Measurements from ENCODE around the gene CRTC1. TPM values are rescaled to one million over a fixed set of nuclear protein-coding genes. Genes with fewer than 3 reads are reported as not detected.

The CRTC1 gene
- total and polyA plus RNA-seq, 2 experiments from 2014 or later, result 2.5 to 4.8 TPM

GRCh38 chr19:18775586-18776287 is 92.3 kb downstream of the CRTC1 start:
- Histone ChIP-seq H3K9me3 (ENCODE audit: low read depth) (no peaks in the 10 kb centered on the region), H3K4me1 (ENCODE audit: insufficient read depth) (peaks cover 2% of the 10 kb centered on the region), H3K79me2 (no peaks in the 10 kb centered on the region), H3K27me3 (peaks cover 11% of the 10 kb centered on the region), H3K36me3 (replicated peaks; ENCODE audit: insufficient read depth, low read depth) (no peaks in the 10 kb centered on the region), H3K27ac (no peak overlapping the region), H3K4me3 (no peak overlapping the region), H2AFZ (no peak overlapping the region), H3K9me2 (replicated peaks; ENCODE audit: insufficient read depth) (no peaks in the 10 kb centered on the region), H4K20me1 (ENCODE audit: insufficient read depth, poor library complexity, severe bottlenecking) (no peaks in the 10 kb centered on the region), H3K4me2 (no peak overlapping the region)
- DNase-seq (ENCODE audit: low spot score), result no peak
- WGBS (ENCODE audit: low lambda C conversion rate, missing lambda C conversion rate), result 91% methylated on average over 33 of the region's 33 CpGs
- TF ChIP-seq EZH2phosphoT487 (IDR thresholded peaks at IDR 0.05; ENCODE audit: low read depth, severe bottlenecking, unreplicated experiment) (no peak), CTCF (IDR thresholded peaks at IDR 0.05; ENCODE audit: poor library complexity) (no peak), EZH2 (IDR thresholded peaks at IDR 0.05; ENCODE audit: borderline replicate concordance) (no peak)

GRCh38 chr19:18776288-18776594 is 92.8 kb downstream of the CRTC1 start:
- WGBS (ENCODE audit: low lambda C conversion rate, missing lambda C conversion rate), result 66% methylated on average over 8 of the region's 8 CpGs
- Histone ChIP-seq H3K79me2 (no peaks in the 10 kb centered on the region), H3K4me1 (ENCODE audit: insufficient read depth) (peaks cover 2% of the 10 kb centered on the region), H3K4me2 (no peak overlapping the region), H3K9me2 (replicated peaks; ENCODE audit: insufficient read depth) (no peaks in the 10 kb centered on the region), H3K4me3 (no peak overlapping the region), H2AFZ (no peak overlapping the region), H3K9me3 (ENCODE audit: low read depth) (no peaks in the 10 kb centered on the region), H3K27ac (no peak overlapping the region), H3K27me3 (peaks cover 11% of the 10 kb centered on the region), H3K36me3 (replicated peaks; ENCODE audit: insufficient read depth, low read depth) (no peaks in the 10 kb centered on the region), H4K20me1 (ENCODE audit: insufficient read depth, poor library complexity, severe bottlenecking) (no peaks in the 10 kb centered on the region)
- TF ChIP-seq EZH2 (IDR thresholded peaks at IDR 0.05; ENCODE audit: borderline replicate concordance) (no peak), CTCF (IDR thresholded peaks at IDR 0.05; ENCODE audit: poor library complexity) (peak; percentile 27), EZH2phosphoT487 (IDR thresholded peaks at IDR 0.05; ENCODE audit: low read depth, severe bottlenecking, unreplicated experiment) (no peak)
- no peak for DNase-seq (ENCODE audit: low spot score)

GRCh38 chr19:18776736-18777135 is 93.3 kb downstream of the CRTC1 start:
- Histone ChIP-seq H3K27ac (no peak overlapping the region), H3K4me1 (ENCODE audit: insufficient read depth) (peaks cover 2% of the 10 kb centered on the region), H3K4me3 (no peak overlapping the region), H3K36me3 (replicated peaks; ENCODE audit: insufficient read depth, low read depth) (no peaks in the 10 kb centered on the region), H2AFZ (no peak overlapping the region), H3K79me2 (no peaks in the 10 kb centered on the region), H3K4me2 (peak overlapping the region; percentile 71), H3K9me3 (ENCODE audit: low read depth) (no peaks in the 10 kb centered on the region), H3K27me3 (peaks cover 11% of the 10 kb centered on the region), H3K9me2 (replicated peaks; ENCODE audit: insufficient read depth) (no peaks in the 10 kb centered on the region), H4K20me1 (ENCODE audit: insufficient read depth, poor library complexity, severe bottlenecking) (no peaks in the 10 kb centered on the region)
- TF ChIP-seq EZH2 (IDR thresholded peaks at IDR 0.05; ENCODE audit: borderline replicate concordance) (no peak), EZH2phosphoT487 (IDR thresholded peaks at IDR 0.05; ENCODE audit: low read depth, severe bottlenecking, unreplicated experiment) (no peak), CTCF (IDR thresholded peaks at IDR 0.05; ENCODE audit: poor library complexity) (no peak)
- DNase-seq (ENCODE audit: low spot score), result no peak
- WGBS (ENCODE audit: low lambda C conversion rate, missing lambda C conversion rate), result 71% methylated on average over 7 of the region's 12 CpGs
